OCI-LY3 (cell line): Measurements from ENCODE around the gene FRMPD4.

Source experiments
- CTCF ChIP-seq: fragments of 200-600, 300-600 bp; sonication (generic); IDR thresholded peaks from 2 replicates; pipeline ENCODE4 v1.5.1; 2014; ENCODE audit warnings: antibody characterized with exemption, low read length, low read depth
- EZH2phosphoT487 ChIP-seq: fragments of 200-600 bp; shearing (Covaris generic); IDR thresholded peaks from 2 replicates; pipeline ENCODE4 v1.6.1; 2018; ENCODE audit warnings: antibody characterized with exemption, mixed run types, low read depth

DNA sequence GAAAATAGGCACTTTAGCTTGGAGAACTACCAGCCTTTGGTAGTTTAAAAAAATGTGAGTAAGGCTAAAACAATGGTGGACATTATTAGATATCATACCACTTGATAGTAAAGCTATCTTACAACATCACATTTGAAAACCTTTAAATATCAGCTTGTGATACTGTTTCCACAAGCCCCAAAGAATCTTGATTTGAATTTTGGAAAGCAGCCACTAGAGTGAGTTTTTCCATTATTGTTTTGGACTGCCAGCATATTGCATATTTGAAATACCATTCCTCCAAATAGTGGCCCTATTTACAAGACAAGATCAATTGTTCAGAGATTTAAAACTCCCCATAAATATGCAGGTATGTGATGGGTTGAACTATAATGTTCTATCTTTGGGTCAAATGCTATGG is 349.9 kb downstream of the FRMPD4 start:
- no peak for TF ChIP-seq CTCF
- TF ChIP-seq EZH2phosphoT487, result no peak
